ENCODE measurements around the gene SYT8. TPM values are rescaled to one million over a fixed set of nuclear protein-coding genes. Genes with fewer than 3 reads are reported as not detected.
A peak's percentile ranks its signal among the peaks of the same experiment; 100 is the strongest.

SYT8 gene
- total RNA-seq, 4 donors from 2014 or later, result not detected

DNA sequence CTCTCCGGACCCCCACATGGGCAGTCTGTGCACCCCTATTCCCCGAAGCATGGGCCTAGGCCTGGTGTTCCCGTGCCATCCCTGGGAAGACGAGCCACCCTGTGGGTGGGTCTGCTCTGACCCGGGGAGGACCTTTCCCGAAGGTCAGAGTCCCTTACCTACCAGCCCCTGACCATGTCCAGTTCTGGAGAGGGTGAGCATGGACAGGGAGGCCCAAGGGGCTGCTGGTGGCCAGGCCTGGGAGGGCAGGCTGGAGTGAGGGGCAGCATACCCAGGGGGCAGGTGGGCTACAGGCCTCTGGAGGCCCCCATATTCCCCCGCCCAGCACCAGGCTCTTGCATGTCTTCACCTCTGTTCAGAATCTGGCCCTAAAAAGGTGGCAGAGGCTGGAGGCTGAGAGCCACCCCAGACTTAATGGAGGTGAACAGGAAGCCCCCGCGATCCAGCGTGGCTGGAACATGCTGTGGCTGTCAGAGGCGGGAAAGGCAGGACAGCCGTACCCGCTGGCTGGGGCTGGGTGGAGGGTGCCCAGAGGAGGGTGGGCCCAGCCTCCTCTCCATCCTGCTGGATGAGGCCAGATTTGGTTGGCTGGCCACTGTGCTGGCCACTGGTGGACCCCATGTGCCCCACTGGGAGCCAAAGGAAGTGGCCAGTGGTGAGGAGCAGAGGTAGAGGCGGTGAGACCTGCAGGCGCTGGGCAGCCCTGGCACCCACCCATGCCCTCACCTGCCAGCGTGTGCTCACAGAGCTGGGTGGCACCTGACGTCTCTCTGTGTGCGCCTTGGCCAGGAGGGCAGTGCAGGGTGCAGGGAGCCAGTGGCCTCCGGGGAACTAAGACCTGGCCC, 11.2 kb upstream of the SYT8 start:
- Histone ChIP-seq H3K27me3 (no peaks in the 10 kb centered on the region), H3K27ac (no peak overlapping the region), H3K36me3 (no peaks in the 10 kb centered on the region), H3K9me3 (peaks cover 0 to 3% (median 0%) of the 10 kb centered on the region in 3 donors), H3K4me1 (no peaks in the 10 kb centered on the region), H3K4me3 (no peak overlapping the region)
- ATAC-seq (no peak), DNase-seq (no peak)
- in situ Hi-C loops (cut with MboI; ENCODE audit: low sequenced_read_pairs in 4 of 4), result loop anchor here in 3 of 4 donors (5.0 to 10.0 kb wide), 2 partner anchors 126 to 129 kb away; partner anchors contain the start of gene KRTAP5-6 (in 3 of the 3)
- intact Hi-C loops (cut with DNase I; ENCODE audit: low total_unique reads), result no loop called here
- TF ChIP-seq POLR2A (IDR thresholded peaks at IDR 0.05), result no peak

DNA sequence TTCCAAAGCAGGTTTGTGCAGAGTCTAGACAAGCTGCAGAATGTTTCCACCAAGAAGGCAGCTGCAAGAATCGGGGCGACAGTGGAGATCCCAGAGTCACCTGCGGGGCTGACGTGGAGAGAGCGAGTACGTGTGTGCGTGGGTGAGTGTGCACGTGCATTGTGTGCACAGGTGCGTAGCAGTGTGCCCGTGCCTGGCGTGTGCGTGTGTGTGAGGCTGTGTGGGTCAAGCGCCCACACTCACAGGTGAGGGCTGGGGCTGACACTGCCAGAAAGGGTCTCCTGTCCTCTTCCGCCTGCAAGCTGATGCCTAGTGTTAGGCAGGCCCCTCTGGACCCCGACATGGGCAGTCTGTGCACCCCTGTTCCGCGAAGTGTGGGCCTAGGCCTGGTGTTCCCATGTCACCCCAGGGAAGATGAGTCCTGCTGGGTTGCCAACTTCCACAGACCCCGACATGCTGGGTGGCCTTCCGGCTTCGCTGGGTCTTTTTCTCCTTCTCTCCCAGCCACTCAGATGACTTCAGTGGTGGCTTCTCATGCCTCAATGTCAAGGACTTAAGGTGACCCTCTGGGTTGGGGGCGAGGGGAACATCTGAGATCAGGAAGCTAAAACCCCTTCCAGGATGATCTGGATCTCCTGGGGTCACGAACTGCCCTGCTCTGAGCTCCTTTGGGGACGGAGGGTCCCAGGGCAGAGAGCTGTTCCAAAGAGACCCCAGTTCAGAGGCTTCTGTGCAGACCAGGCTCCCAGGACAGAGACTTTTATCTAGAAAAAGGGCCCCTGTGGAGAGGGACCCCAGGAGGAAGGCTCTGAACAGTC, 10.4 kb upstream of the SYT8 start:
- TF ChIP-seq POLR2A (IDR thresholded peaks at IDR 0.05), result no peak
- TF ChIP-seq, protein P1, sequence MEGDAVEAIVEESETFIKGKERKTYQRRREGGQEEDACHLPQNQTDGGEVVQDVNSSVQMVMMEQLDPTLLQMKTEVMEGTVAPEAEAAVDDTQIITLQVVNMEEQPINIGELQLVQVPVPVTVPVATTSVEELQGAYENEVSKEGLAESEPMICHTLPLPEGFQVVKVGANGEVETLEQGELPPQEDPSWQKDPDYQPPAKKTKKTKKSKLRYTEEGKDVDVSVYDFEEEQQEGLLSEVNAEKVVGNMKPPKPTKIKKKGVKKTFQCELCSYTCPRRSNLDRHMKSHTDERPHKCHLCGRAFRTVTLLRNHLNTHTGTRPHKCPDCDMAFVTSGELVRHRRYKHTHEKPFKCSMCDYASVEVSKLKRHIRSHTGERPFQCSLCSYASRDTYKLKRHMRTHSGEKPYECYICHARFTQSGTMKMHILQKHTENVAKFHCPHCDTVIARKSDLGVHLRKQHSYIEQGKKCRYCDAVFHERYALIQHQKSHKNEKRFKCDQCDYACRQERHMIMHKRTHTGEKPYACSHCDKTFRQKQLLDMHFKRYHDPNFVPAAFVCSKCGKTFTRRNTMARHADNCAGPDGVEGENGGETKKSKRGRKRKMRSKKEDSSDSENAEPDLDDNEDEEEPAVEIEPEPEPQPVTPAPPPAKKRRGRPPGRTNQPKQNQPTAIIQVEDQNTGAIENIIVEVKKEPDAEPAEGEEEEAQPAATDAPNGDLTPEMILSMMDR (IDR thresholded peaks at IDR 0.05 in 4 of 5, conservative IDR thresholded peaks at IDR 0.05 in 1 of 5), result no peak
- H3K27me3 ChIP-seq, result no peaks in the 10 kb centered on the region
- no peak overlapping the region for H3K4me3 ChIP-seq
- H3K36me3 ChIP-seq, result no peaks in the 10 kb centered on the region
- no peak for ATAC-seq
- H3K27ac ChIP-seq, result no peak overlapping the region
- DNase-seq, result no peak
- H3K9me3 ChIP-seq, result no peaks in the 10 kb centered on the region
- H3K4me1 ChIP-seq, result no peaks in the 10 kb centered on the region
- intact Hi-C loops (cut with DNase I; ENCODE audit: low total_unique reads), result no loop called here
- in situ Hi-C loops (cut with MboI; ENCODE audit: low sequenced_read_pairs in 4 of 4), result loop anchor here (5.0 to 10.0 kb wide), 2 partner anchors 127 to 130 kb away; partner anchors contain the start of gene KRTAP5-6 (in 4 of the 4)

DNA sequence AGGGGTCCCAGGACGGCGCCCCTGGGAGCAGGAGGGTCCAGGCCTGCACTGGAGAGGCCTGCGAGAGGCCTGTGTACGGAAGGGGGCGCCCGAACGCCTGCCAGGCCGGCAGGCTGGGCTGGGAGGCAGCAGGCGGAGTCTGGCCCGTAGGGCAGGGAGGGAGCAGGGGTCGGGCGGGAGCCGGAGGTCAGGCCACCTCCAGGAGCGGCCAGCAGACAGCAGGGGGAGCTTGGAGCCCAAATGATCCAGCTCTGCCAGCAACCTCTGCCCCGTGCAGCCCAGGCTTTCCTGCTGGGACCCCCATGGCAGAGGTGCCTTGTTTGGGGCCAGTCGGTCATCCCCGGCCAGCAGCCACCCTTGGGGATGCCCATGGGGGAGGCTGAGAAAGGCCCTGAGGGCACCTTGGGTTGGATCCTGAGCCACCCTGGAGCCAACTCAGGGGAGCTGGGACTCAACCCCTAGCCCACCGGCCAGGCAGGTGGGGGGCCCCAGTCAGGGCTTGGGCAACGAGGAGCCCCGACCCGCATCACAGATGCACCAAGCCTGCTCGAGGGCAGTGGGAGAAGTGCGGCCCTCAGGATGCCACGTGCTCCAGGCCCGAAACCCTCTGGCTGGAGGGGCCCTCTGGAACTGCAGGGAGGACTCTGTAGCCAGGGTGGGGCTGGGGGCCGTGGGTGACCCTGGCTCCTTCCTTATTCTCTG, 9.6 kb upstream of the SYT8 start:
- H3K4me1 ChIP-seq, result no peaks in the 10 kb centered on the region
- H3K36me3 ChIP-seq, result no peaks in the 10 kb centered on the region
- no peak overlapping the region for H3K27ac ChIP-seq
- no peaks in the 10 kb centered on the region for H3K9me3 ChIP-seq
- no peaks in the 10 kb centered on the region for H3K27me3 ChIP-seq
- no peak for ATAC-seq
- no peak for DNase-seq
- in situ Hi-C loops (cut with MboI; ENCODE audit: low sequenced_read_pairs in 4 of 4) (loop anchor here in 2 of 4 donors (5.0 to 10.0 kb wide), 2 partner anchors 128 to 130 kb away; partner anchors contain the start of gene KRTAP5-6 (in 2 of the 2)), intact Hi-C loops (cut with DNase I; ENCODE audit: low total_unique reads) (no loop called here)
- TF ChIP-seq, protein P1 (IDR thresholded peaks at IDR 0.05 in 4 of 5, conservative IDR thresholded peaks at IDR 0.05 in 1 of 5), result peak in 1 of 5 experiments; percentile 14
- no peak for TF ChIP-seq POLR2A (IDR thresholded peaks at IDR 0.05)
- no peak overlapping the region for H3K4me3 ChIP-seq

DNA sequence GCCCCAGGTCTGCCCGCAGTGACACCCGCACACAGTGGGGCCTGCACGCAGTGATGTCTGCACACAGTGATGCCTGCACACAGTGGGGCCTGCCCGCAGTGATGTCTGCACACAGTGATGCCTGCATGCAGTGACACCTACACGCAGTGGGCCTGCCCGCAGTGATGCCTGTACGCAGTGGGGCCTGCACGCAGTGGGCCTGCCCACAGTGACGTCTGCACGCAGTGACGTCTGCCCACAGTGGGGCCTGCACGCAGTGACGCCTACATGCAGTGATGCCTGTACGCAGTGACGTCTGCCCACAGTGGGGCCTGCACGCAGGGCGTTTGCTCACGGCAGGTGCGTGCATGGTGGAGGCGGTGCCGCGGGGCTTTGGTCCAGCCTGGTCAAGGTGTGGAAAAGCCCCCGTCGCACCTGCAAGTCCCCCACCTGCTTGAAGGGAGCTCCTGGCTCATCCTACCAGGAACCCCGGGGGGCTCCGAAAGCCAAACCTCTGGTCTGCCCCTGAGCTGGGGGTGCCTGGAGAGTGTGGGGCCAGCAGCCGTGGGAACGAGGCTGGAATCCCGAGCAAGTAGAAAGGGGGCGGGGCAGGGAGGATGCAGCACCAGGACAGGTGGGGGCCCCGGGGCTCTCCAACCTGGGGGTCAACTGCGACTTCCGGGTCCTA, 8.9 kb upstream of the SYT8 start:
- Histone ChIP-seq H3K27me3 (no peaks in the 10 kb centered on the region), H3K9me3 (no peaks in the 10 kb centered on the region), H3K4me1 (no peaks in the 10 kb centered on the region), H3K27ac (no peak overlapping the region), H3K4me3 (no peak overlapping the region), H3K36me3 (no peaks in the 10 kb centered on the region)
- in situ Hi-C loops (cut with MboI; ENCODE audit: low sequenced_read_pairs in 4 of 4), result loop anchor here in 2 of 4 donors (5.0 to 10.0 kb wide), 2 partner anchors 129 to 131 kb away; partner anchors contain the start of gene KRTAP5-6 (in 2 of the 2)
- DNase-seq (no peak), ATAC-seq (no peak)
- intact Hi-C loops (cut with DNase I; ENCODE audit: low total_unique reads), result no loop called here
- TF ChIP-seq, protein P1 (IDR thresholded peaks at IDR 0.05 in 4 of 5, conservative IDR thresholded peaks at IDR 0.05 in 1 of 5), result no peak
- TF ChIP-seq POLR2A (IDR thresholded peaks at IDR 0.05), result no peak

Measured in gastrocnemius medialis (tissue), 4 donors.